ENCODE results near the gene SELENON. TPM values are rescaled to one million over a fixed set of nuclear protein-coding genes. Genes with fewer than 3 reads are reported as not detected.

SELENON gene
- total and polyA plus RNA-seq, 10 of the 15 experiments (the other 5 are each of a cell fraction or from before 2014, with no cell fraction given) = 0.07 to 5.1 (median 0.80) TPM

- ChIA-PET POLR2A (interaction anchor here (0.5 kb wide), 1 partner anchor 207 kb away, joined by 5 read pairs; no protein-coding TSS in a partner anchor), SMC1A (ENCODE audit: uncharacterized antibody, unreplicated experiment) (no interaction called here), CTCF (interaction anchor here (0.6 kb wide), 1 partner anchor 162 kb away, joined by 3 read pairs; no protein-coding TSS in a partner anchor), RAD21 (ENCODE audit: unreplicated experiment) (no interaction called here)
- peaks cover 8% of the 10 kb centered on the region for H3K4me1 ChIP-seq (ENCODE audit: control insufficient read depth, insufficient read depth, low read length)
- H3K27ac ChIP-seq (ENCODE audit: control insufficient read depth, insufficient read depth) = no peak overlapping the region
- no peak overlapping the region for H3K9ac ChIP-seq (ENCODE audit: control insufficient read depth, insufficient read depth, low read length)
- H3K79me2 ChIP-seq (ENCODE audit: control insufficient read depth, insufficient read depth, low read length) = no peaks in the 10 kb centered on the region
- no peak overlapping the region for H2AFZ ChIP-seq (ENCODE audit: control insufficient read depth, low read depth, low read length)
- intact Hi-C loops (cut with micrococcal nuclease; ENCODE audit: unreplicated experiment) (no loop called here), in situ Hi-C loops (cut with MboI) (no loop called here)
- H4K20me1 ChIP-seq (ENCODE audit: control insufficient read depth, insufficient read depth) = no peaks in the 10 kb centered on the region
- TF ChIP-seq YY1 (IDR thresholded peaks at IDR 0.05; ENCODE audit: low read depth, low read length) (no peak), NFIC (IDR thresholded peaks at IDR 0.05; ENCODE audit: low read depth, low read length) (no peak), ASH2L (IDR thresholded peaks at IDR 0.05; ENCODE audit: borderline replicate concordance, low read depth) (no peak), POLR2A (IDR thresholded peaks at IDR 0.05; ENCODE audit: low read depth, low read length) (no peak), WRNIP1 (IDR thresholded peaks at IDR 0.05; ENCODE audit: borderline replicate concordance, low read depth, low read length) (no peak), IRF4 (IDR thresholded peaks at IDR 0.05; ENCODE audit: low read depth, low read length) (no peak)
- H3K4me2 ChIP-seq (ENCODE audit: control insufficient read depth, insufficient read depth) = no peak overlapping the region
- H3K27me3 ChIP-seq (replicated peaks in 1 of 2; ENCODE audit: control insufficient read depth in 2 of 2, insufficient read depth in 2 of 2, low read length in 1 of 2) = peaks cover 2 to 5% of the 10 kb centered on the region in 2 experiments; a peak in 1 of 4 replicates
- H3K9me3 ChIP-seq (replicated peaks; ENCODE audit: control insufficient read depth, insufficient read depth, low read length) = no peaks in the 10 kb centered on the region
- H3K4me3 ChIP-seq = no peak overlapping the region
- FAIRE-seq (no peak), ATAC-seq (no peak), DNase-seq (ENCODE audit: low read depth, low spot score) (no peak)
- 75% methylated on average over 27 of the region's 27 CpGs for WGBS (ENCODE audit: insufficient coverage, insufficient replicate concordance, low lambda C conversion rate, missing lambda C conversion rate)
- H3K36me3 ChIP-seq (ENCODE audit: control insufficient read depth in 2 of 2, insufficient read depth in 2 of 2, low read length in 1 of 2) = no peaks in the 10 kb centered on the region
- no TSS peak for BruUV-seq (replicated peaks)
Measured at GRCh38 chr1:25769625-25770383, 30.2 kb upstream of the SELENON start.

- FAIRE-seq = no peak
- no peak for TF ChIP-seq ZNF384 (IDR thresholded peaks at IDR 0.05; ENCODE audit: borderline replicate concordance, low read depth, low read length)
- TF ChIP-seq NR2C2 (IDR thresholded peaks at IDR 0.05; ENCODE audit: borderline replicate concordance, control insufficient read depth, insufficient read length, low read depth) = no peak
- no peak for TF ChIP-seq GABPA (IDR thresholded peaks at IDR 0.05; ENCODE audit: low read depth)
- no peak for TF ChIP-seq STAT3 (IDR thresholded peaks at IDR 0.05; ENCODE audit: low read depth, low read length)
- Histone ChIP-seq H3K4me2 (ENCODE audit: control insufficient read depth, insufficient read depth) (no peak overlapping the region), H3K27ac (ENCODE audit: control insufficient read depth, insufficient read depth) (no peak overlapping the region), H4K20me1 (ENCODE audit: control insufficient read depth, insufficient read depth) (no peaks in the 10 kb centered on the region), H3K4me3 (no peak overlapping the region), H2AFZ (ENCODE audit: control insufficient read depth, low read depth, low read length) (no peak overlapping the region), H3K9me3 (replicated peaks; ENCODE audit: control insufficient read depth, insufficient read depth, low read length) (no peaks in the 10 kb centered on the region), H3K36me3 (ENCODE audit: control insufficient read depth in 2 of 2, insufficient read depth in 2 of 2, low read length in 1 of 2) (no peaks in the 10 kb centered on the region), H3K79me2 (ENCODE audit: control insufficient read depth, insufficient read depth, low read length) (no peaks in the 10 kb centered on the region), H3K4me1 (ENCODE audit: control insufficient read depth, insufficient read depth, low read length) (peaks cover 13% of the 10 kb centered on the region), H3K9ac (ENCODE audit: control insufficient read depth, insufficient read depth, low read length) (no peak overlapping the region), H3K27me3 (replicated peaks in 1 of 2; ENCODE audit: control insufficient read depth in 2 of 2, insufficient read depth in 2 of 2, low read length in 1 of 2) (peaks cover 2 to 5% of the 10 kb centered on the region in 2 experiments; a peak in 1 of 4 replicates)
- intact Hi-C loops (cut with micrococcal nuclease; ENCODE audit: unreplicated experiment) = no loop called here
- 46% methylated on average over 13 of the region's 14 CpGs for WGBS (ENCODE audit: insufficient coverage, insufficient replicate concordance, low lambda C conversion rate, missing lambda C conversion rate)
- BruUV-seq (replicated peaks) = no TSS peak
- DNase-seq (ENCODE audit: low read depth, low spot score) = no peak
- RAD21 ChIA-PET (ENCODE audit: unreplicated experiment) = no interaction called here
- POLR2A ChIA-PET = interaction anchor here (0.5 kb wide), 1 partner anchor 207 kb away, joined by 5 read pairs; no protein-coding TSS in a partner anchor
- SMC1A ChIA-PET (ENCODE audit: uncharacterized antibody, unreplicated experiment) = no interaction called here
- ATAC-seq = no peak
- in situ Hi-C loops (cut with MboI) = no loop called here
- CTCF ChIA-PET = interaction anchor here (0.6 kb wide), 1 partner anchor 163 kb away, joined by 3 read pairs; no protein-coding TSS in a partner anchor
Measured at GRCh38 chr1:25770541-25771220, 29.3 kb upstream of the SELENON start.

Data from GM12878 (cell line).